ENCODE data around the gene PPP1R26. TPM values are rescaled to one million over a fixed set of nuclear protein-coding genes. Genes with fewer than 3 reads are reported as not detected.

PPP1R26 gene
- total and polyA plus RNA-seq, 12 donors: 3.3 to 34.8 (median 15.8) TPM

DNA sequence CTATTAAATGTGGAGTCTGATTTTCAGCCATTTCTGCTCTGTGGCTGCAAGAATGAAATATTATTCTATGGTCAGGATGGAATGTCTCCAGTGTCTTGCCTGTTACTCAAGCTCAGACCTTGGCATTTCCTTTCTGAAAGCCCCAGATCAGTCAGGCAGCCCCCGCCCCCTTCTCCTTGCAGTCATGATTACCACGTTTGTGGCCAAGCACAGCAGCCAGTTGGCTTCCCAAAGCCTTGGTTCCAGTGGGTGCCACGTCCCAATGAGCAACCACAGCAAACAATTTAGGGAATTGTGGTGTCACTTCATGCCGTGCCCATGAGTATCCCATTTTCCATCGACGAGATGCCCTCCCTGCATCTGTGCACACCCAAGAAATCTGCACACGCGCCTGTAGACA lies 56.6 kb downstream of the PPP1R26 start:
- intact Hi-C loops (cut with DNase I): no loop called here
- Histone ChIP-seq H3K9me3 (replicated peaks in 1 of 3) (no peaks in the 10 kb centered on the region), H3K4me1 (replicated peaks in 1 of 2) (no peaks in the 10 kb centered on the region), H3K36me3 (replicated peaks in 1 of 2) (no peaks in the 10 kb centered on the region), H3K27me3 (no peaks in the 10 kb centered on the region), H3K27ac (no peak overlapping the region), H3K4me3 (no peak overlapping the region)
- DNase-seq: peak in 3 of 7 donors; percentile 13 to 39 (median 19)
- TF ChIP-seq POLR2A (IDR thresholded peaks at IDR 0.05): no peak
- TF ChIP-seq, protein P1, sequence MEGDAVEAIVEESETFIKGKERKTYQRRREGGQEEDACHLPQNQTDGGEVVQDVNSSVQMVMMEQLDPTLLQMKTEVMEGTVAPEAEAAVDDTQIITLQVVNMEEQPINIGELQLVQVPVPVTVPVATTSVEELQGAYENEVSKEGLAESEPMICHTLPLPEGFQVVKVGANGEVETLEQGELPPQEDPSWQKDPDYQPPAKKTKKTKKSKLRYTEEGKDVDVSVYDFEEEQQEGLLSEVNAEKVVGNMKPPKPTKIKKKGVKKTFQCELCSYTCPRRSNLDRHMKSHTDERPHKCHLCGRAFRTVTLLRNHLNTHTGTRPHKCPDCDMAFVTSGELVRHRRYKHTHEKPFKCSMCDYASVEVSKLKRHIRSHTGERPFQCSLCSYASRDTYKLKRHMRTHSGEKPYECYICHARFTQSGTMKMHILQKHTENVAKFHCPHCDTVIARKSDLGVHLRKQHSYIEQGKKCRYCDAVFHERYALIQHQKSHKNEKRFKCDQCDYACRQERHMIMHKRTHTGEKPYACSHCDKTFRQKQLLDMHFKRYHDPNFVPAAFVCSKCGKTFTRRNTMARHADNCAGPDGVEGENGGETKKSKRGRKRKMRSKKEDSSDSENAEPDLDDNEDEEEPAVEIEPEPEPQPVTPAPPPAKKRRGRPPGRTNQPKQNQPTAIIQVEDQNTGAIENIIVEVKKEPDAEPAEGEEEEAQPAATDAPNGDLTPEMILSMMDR (IDR thresholded peaks at IDR 0.05): no peak
- 55 to 70% (median 65%) methylated on average over 8 of the region's 8 CpGs for WGBS, 4 donors

Other genes starting within 250 kb of the PPP1R26 start
- gene MRPS2, start 20.9 kb downstream of the PPP1R26 start, total RNA-seq: 10 to 100 TPM; 43.7 to 84.1 (median 60.2) TPM
- gene MRPS2, start 20.9 kb downstream of the PPP1R26 start, polyA plus RNA-seq: 10 to 100 TPM; 31.8 to 62.0 (median 52.0) TPM
- not detected for gene LCN1, start 41.7 kb downstream of the PPP1R26 start, total RNA-seq
- not detected for gene LCN1, start 41.7 kb downstream of the PPP1R26 start, polyA plus RNA-seq
- not detected for gene OBP2A, start 66.3 kb downstream of the PPP1R26 start, total RNA-seq
- gene OBP2A, start 66.3 kb downstream of the PPP1R26 start, polyA plus RNA-seq: not detected
- under 1 TPM in 1 of 9 donors, not detected in 8; 0.17 TPM for gene PAEP, start 82.0 kb downstream of the PPP1R26 start, total RNA-seq
- gene PAEP, start 82.0 kb downstream of the PPP1R26 start, polyA plus RNA-seq: not detected
- gene GLT6D1, start 159.8 kb downstream of the PPP1R26 start, total RNA-seq: not detected
- not detected for gene GLT6D1, start 159.8 kb downstream of the PPP1R26 start, polyA plus RNA-seq
- gene LCN9, start 183.5 kb downstream of the PPP1R26 start, total RNA-seq: not detected
- not detected for gene LCN9, start 183.5 kb downstream of the PPP1R26 start, polyA plus RNA-seq
- not detected for gene SOHLH1, start 219.7 kb downstream of the PPP1R26 start, total RNA-seq
- not detected for gene SOHLH1, start 219.7 kb downstream of the PPP1R26 start, polyA plus RNA-seq
- gene KCNT1, start 222.4 kb downstream of the PPP1R26 start, total RNA-seq: 1 to 10 TPM in 1 of 9 donors, under 1 TPM in 2, not detected in 6; 0.11 to 2.4 (median 0.28) TPM
- under 1 TPM; 0.05 to 0.32 (median 0.20) TPM for gene KCNT1, start 222.4 kb downstream of the PPP1R26 start, polyA plus RNA-seq